ENCODE data around the gene EHMT1. TPM values are rescaled to one million over a fixed set of nuclear protein-coding genes. Genes with fewer than 3 reads are reported as not detected.

The EHMT1 gene
- total RNA-seq, 2 experiments from 2014 or later = 145 to 295 TPM

- no TSS peak for BruUV-seq (replicated peaks)
These were observed 63.8 kb downstream of the EHMT1 start for GRCh38 chr9:137682428-137683105.

GRCh38 chr9:137683262-137683864 is 64.6 kb downstream of the EHMT1 start:
- no peak for DNase-seq (ENCODE audit: low spot score)
- intact Hi-C loops (cut with micrococcal nuclease; ENCODE audit: unreplicated experiment) = no loop called here
- TF ChIP-seq CTCF (conservative IDR thresholded peaks at IDR 0.05; ENCODE audit: low read length) (no peak), EZH2phosphoT487 (IDR thresholded peaks at IDR 0.05; ENCODE audit: borderline replicate concordance, low read depth, low read length) (no peak)
- Histone ChIP-seq H3K79me2 (ENCODE audit: insufficient read depth, low read depth, low read length) (peaks cover 94% of the 10 kb centered on the region), H3K36me3 (ENCODE audit: insufficient read depth, low read length) (peaks cover 44% of the 10 kb centered on the region), H3K4me1 (ENCODE audit: insufficient read depth, low read length, poor library complexity, severe bottlenecking) (peaks cover 78% of the 10 kb centered on the region), H3K27ac (ENCODE audit: low read depth, low read length, poor library complexity, severe bottlenecking) (peak overlapping the region; percentile 96), H4K20me1 (ENCODE audit: insufficient read depth, low read length) (no peaks in the 10 kb centered on the region), H3K4me3 (ENCODE audit: low read depth, low read length, poor library complexity, severe bottlenecking) (peak overlapping the region; percentile 53), H3K9me3 (ENCODE audit: low read length) (peaks cover 9% of the 10 kb centered on the region; the same call in 1 of the 2 replicates), H2AFZ (ENCODE audit: low read length) (no peak overlapping the region), H3K9me2 (ENCODE audit: insufficient read depth, low read length) (no peaks in the 10 kb centered on the region), H3K4me2 (ENCODE audit: low read length) (peak overlapping the region; percentile 73)
- no TSS peak for BruUV-seq (replicated peaks)
- ChIA-PET CTCF (ENCODE audit: unreplicated experiment) (interaction anchor here (1.2 kb wide), 1 partner anchor 9 kb away, joined by 3 read pairs; no protein-coding TSS in a partner anchor), POLR2A (interaction anchor here (0.7 to 1.5 kb wide), 3 partner anchors 16 to 22 kb away, joined by 3 to 5 read pairs (median 3); no protein-coding TSS in a partner anchor)

More at GRCh38 chr9:137682428-137683105, 63.8 kb downstream of the EHMT1 start:
- TF ChIP-seq EZH2phosphoT487 (IDR thresholded peaks at IDR 0.05; ENCODE audit: borderline replicate concordance, low read depth, low read length) (no peak), CTCF (conservative IDR thresholded peaks at IDR 0.05; ENCODE audit: low read length) (no peak; the same call in 1 of the 2 replicates)
- Histone ChIP-seq H3K9me2 (ENCODE audit: insufficient read depth, low read length) (no peaks in the 10 kb centered on the region), H4K20me1 (ENCODE audit: insufficient read depth, low read length) (no peaks in the 10 kb centered on the region), H3K4me1 (ENCODE audit: insufficient read depth, low read length, poor library complexity, severe bottlenecking) (peaks cover 86% of the 10 kb centered on the region), H3K27ac (ENCODE audit: low read depth, low read length, poor library complexity, severe bottlenecking) (peak overlapping the region; percentile 96), H3K4me2 (ENCODE audit: low read length) (peak overlapping the region; percentile 73), H2AFZ (ENCODE audit: low read length) (no peak overlapping the region), H3K4me3 (ENCODE audit: low read depth, low read length, poor library complexity, severe bottlenecking) (peak overlapping the region; percentile 53), H3K9me3 (ENCODE audit: low read length) (peaks cover 9% of the 10 kb centered on the region; the same call in 1 of the 2 replicates), H3K79me2 (ENCODE audit: insufficient read depth, low read depth, low read length) (peaks cover 94% of the 10 kb centered on the region), H3K36me3 (ENCODE audit: insufficient read depth, low read length) (peaks cover 46% of the 10 kb centered on the region)
- ChIA-PET POLR2A (interaction anchor here (0.5 to 1.5 kb wide), 6 partner anchors 17 to 58 kb away, joined by 3 to 5 read pairs (median 3); no protein-coding TSS in a partner anchor), CTCF (ENCODE audit: unreplicated experiment) (interaction anchor here (0.6 to 1.3 kb wide), 4 partner anchors 8 to 688 kb away, joined by 3 to 11 read pairs (median 4); no protein-coding TSS in a partner anchor)
- peak; percentile 83 for DNase-seq (ENCODE audit: low spot score)
- intact Hi-C loops (cut with micrococcal nuclease; ENCODE audit: unreplicated experiment) = loop anchor here (1.0 kb wide), 1 partner anchor 57 kb away; no protein-coding TSS in a partner anchor
